NCI-H82 treated with DMSO at 0.1 percent for 48 hours (cell line): ENCODE measurements around the gene C6orf89.

Experiments
- DNase-seq: peaks from one replicate; lab custom pipeline; 2025; ENCODE audit not compliant: unreplicated experiment; lab: John Stamatoyannopoulos, UW

The C6orf89 gene

DNA sequence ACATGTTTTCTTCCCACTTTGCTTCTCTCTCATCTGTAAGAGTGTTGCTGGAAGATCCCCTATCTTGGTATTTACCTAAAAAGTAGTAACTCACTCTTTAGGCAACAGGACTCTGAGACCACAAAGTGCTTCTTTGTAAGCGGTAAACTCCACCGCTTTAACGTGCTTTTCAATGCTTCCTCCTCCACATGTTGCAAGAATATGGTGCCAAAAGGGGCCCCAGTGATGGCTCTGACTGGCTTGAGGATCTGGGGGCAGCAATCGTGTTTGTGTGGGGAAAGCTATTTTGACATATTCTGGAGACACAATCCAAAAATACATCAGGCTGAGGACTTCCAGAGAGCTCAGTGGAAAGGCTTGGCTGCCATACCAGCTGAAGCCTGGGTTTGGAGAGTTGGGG is 34.1 kb upstream of the C6orf89 start:
- no peak for DNase-seq

- no peak for DNase-seq
These were observed 33.1 kb upstream of the C6orf89 start for GRCh38 chr6:36852481-36853147.

DNA sequence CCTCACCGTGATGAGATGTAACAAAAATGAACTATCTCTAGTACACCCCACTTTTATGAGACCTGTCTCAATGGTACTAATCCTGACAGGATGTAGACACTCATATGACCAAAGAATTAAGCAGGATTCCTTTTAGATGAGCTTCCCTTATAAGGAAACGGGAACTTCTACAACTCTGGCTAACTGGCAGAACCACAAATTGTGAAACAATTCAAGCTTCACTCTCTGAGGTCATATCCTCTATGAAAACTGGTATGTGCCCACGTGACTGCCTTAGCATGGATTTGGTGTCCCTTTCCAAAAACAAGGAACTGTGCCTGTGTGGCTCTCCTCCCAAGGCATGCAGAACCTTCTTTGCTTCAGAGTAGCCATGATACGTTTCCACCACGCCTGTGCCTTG is 32.4 kb upstream of the C6orf89 start:
- no peak for DNase-seq

DNA sequence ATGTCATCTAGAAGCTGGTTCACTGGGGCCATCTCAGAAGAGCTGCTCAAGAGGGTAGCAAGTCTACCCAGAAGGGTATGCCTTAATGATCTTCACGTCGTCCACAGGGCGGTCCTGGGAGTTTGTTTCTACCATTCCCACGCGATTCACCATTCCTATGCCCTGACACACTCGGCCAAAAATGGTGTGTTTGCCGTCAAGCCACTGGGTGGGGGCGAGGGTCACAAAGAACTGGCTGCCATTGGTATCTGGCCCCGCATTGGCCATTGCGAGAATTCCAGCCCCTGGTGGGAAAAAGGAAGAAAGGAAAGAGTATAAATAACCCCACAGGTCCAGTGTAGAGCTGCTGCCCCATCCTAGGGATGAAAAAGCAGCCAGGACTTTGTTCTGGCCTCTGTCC is 30.0 kb upstream of the C6orf89 start:
- DNase-seq, result no peak

- DNase-seq, result no peak
These were observed 29.5 kb upstream of the C6orf89 start for GRCh38 chr6:36856277-36856676.

DNA sequence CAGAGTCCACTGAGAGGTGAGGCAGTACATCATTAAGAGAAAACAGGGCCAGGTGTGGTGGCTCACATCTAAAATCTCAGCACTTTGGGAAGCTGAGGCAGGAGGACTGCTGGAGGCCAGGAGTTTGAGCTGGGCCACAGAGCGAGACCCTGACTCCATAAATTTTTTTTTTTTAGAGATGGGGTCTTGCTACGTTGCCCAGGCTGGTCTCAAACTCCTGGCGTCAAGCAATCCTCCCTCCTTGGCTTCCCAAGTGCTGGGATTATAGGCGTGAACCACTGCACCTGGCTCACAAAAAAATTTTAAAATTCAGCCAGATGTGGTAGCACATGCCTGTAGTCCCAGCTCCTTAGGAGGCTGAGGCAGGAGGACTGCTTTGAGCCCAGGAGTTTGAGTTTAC is 28.4 kb upstream of the C6orf89 start:
- DNase-seq, result no peak

DNA sequence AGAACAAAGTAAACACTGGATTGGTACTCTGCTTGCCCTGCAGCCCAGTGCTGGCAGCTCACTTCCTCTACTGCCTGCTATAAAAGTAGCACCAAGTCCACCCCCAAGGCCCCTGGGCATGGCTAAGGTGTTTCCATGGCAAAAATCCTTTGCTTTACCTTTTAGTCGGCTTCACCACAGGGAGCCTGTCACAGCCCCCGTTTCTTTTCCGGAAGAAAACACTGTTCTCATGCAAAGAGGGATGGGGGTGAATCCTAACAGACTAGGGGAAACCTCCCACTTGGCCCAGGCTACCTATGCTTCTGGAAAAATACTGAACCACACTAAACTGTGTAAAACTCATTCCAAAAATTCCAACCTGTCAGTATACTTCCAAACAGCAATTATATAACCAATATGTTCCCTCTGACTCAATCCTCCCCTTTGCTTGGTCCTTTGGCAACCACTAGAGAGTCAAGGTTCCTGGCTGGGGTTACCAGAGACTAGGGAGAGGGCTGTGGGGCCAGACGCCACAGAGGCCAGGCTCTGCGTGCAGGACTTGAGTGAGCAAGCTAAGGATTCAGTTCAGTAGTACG is 27.3 kb upstream of the C6orf89 start:
- DNase-seq, result no peak

DNA sequence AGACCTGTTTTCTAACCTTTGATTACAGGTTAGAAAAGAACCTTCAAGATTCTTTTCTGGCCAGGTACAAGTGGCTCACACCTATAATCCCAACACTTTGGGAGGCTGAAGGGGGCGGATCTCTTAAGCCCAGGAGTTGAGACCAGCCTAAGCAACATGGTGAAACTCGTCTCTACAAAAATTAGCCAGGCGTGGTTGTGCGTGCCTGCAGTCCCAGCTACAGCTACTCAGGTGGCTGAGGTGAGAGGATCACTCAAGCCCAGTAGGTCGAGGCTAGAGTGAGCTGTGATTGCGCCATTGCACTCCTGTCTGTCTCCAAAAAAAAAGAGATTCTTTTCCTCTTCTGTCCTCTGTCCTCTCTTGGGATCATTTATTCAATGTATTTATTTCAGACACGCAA is 25.6 kb upstream of the C6orf89 start:
- DNase-seq, result no peak

DNA sequence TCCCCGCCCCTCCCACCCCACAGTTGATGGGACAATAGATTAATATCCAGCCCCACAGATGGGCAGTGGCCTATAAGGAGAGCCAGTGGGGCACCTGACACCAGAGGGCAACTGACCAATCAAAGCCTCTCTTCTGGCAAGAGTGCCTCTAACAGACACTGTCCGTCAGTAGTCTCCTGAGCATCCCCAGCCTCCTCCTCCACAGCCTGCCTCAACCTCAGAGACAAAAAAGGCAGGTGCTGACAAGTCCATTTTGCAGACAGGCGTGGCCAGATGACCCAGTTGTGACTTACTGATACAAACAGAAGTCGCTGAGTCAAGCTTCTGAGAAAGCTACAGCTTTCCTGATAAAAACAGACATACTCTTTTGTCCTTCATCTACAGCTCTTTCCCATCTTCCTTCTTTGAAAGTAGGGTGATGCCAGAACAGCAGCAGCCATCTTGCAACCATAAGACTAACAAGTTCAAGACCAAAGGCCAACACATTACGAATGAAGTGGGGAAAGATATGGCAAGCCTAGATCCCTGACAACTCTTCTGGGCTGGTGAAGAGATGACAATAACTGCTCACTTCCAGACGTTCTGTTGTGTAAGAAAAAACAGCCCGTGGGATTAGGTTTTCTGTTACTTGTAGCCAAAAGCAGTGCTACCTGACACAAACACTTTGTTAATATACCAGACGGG is 23.4 kb upstream of the C6orf89 start:
- no peak for DNase-seq

DNA sequence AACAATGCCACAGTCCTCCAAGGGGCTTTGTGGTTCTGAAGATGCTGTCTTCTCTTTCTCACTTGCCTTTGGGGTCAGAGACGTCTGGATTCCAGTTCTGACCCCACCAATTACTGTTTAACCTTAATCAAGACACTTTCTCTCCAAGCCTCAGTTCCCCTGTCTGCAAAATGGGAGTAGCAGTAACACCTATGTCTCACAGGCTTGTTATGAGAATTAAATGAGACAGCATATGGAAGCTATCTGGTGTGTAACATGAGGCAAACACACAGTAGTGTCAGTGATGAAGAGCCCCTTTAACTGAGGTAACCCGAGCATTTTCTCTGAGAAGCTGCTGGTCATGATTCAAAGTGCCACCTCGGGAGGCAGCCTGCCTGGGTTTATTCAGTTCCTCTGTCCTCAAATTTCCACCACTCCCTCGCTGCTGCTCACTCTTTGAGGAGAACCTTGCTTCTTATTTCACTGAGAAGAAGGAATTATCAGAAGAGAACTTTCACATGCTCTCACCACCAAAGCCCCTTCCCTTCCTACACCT is 22.8 kb upstream of the C6orf89 start:
- DNase-seq, result no peak

GRCh38 chr6:36863670-36864540 is 21.8 kb upstream of the C6orf89 start:
- no peak for DNase-seq

DNA sequence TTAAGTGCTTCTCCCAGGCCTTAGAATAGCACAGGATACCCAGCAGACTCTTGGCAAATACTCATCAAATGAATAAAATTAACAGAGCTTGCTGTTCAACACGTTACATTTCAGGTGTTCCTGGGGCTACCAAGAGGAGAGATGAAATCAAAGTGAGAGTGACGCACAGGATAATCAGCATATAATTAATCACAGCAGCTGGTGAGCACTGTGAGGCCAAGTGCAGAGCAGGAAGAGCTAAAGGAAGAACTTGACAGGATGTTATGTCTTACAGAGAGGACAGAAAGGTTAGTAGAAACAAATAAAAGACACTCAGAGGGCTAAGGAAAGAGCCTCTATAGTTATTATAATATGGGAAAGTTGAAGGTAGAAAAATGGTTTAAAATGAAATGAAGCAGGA is 19.9 kb upstream of the C6orf89 start:
- DNase-seq, result no peak

DNA sequence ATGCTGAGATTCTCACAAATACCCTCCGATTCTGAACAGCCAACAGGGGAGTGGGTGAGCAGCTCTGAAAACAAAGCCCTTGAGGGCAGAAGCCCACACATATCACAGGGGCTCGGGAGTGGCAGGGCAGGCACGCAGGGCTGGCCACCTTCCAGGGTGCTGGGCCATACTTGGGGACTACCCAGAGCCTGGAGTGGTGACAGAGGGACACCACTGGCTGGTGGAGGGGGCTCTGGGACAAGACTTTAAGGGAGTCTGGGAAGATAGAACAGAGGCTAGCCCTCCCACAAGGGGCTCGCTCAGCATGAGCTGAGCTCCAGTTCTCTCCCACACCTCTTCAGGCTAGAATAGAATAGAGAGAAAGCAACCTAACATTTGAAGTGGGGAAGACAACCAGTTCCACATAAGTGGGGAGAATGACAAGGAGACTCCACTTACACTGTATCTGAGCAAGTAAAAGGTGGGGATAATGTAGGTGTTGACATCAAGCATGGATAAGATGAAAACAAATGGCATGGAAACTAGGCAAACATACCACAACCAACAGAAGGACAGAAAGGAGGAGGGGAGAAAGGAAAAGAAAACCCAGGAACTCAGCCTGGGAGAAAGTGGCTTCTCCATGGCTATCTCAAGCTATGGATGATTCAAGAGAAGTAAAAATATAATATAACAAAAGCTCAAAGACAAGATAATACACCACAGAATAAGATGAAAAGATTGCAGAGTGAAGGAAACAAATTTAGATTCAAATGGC is 18.1 kb upstream of the C6orf89 start:
- DNase-seq, result no peak

GRCh38 chr6:36871686-36872085 is 14.1 kb upstream of the C6orf89 start:
- DNase-seq, result no peak

GRCh38 chr6:36873115-36873514 is 12.6 kb upstream of the C6orf89 start:
- DNase-seq, result no peak

DNA sequence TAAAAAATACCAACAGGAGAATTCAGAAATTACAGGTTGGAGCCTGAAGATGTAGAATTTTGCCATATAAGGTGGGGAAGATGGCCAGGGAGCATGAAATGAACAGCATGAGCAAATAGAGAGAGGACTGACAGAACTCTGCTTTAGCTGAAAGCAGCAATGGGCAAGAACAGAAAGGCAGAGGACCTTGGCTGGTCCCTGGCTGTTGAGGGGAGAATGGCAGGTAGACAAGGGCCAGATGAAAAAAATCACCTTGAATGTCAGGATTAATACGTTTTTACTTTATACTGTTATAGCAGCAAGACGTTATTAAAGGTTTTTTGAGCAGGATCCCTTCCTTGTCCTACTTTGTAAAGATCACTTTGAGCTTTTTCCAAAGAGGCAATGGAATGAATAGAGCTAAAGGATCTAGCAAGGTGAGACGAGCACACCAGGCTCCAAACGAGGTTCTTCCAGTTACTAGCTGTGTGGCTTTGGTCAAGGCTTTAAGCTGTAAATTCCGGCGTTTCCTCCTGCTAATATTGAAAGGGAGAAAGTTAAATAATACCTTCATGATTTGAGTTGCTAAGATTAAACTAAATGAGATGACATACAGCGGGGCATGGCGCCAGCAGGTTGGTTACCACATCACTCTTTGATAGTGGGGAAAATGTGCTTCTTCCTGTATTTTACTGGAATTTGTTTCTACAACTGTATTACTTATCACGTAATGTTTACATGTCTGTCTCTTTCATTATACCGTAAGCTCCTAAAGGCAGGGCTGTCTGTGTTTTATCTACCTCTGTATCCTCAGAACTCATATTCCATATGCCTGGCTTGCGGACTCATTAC is 11.9 kb upstream of the C6orf89 start:
- DNase-seq, result no peak

- peak; percentile 86 for DNase-seq
These were observed 11.1 kb upstream of the C6orf89 start, which contains the start of gene PPIL1 for GRCh38 chr6:36874443-36875249. Gene PPIL1, minus strand, starts transcription at chr6:36874803. Its CDS starts 31 bp downstream, at chr6:36874772.

DNA sequence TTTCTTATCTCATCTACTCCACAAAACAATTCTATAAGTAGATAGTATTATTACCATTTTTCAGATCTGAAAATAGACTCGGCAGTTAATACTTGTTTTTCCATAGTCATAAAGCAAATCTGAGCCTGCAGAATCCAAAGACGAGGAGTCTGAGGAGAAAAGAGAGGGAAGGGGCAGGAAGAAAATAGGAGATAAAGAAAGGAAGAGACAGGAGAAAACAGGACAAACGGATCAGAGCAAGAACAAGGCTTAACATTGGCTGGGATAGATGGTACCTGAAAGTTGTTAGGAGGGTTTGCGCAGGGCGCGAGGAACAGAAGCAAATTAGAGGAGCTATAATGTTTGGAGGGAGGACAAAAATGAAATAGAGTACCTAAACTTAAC is 10.5 kb upstream of the C6orf89 start:
- no peak for DNase-seq

- no peak for DNase-seq
These were observed 1.1 kb upstream of the C6orf89 start for GRCh38 chr6:36884610-36885009.
